H1 (cell line): Measurements from ENCODE around the gene PARD3. TPM values are rescaled to one million over a fixed set of nuclear protein-coding genes. Genes with fewer than 3 reads are reported as not detected.

ENCODE experiments used
- BACH1 ChIP-seq: IDR thresholded peaks from 2 replicates; pipeline ENCODE4 v1.6.1; 2012; ENCODE audit warnings: low read length, improper control_type of control experiment
- CBX8 ChIP-seq: fragments of 300-800, 300-1000 bp; sonication (generic); IDR thresholded peaks from 2 replicates; pipeline ENCODE4 v1.7.1; 2016; ENCODE audit warnings: low read depth, low read length, borderline replicate concordance
- HDAC6 ChIP-seq: IDR thresholded peaks from one replicate; pipeline ENCODE4 v1.7.1; 2012; ENCODE audit warnings: low read depth, mild to moderate bottlenecking, inconsistent platforms, low read length, moderate library complexity
- POLR2A ChIP-seq, 2 experiments: IDR thresholded peaks; 1 replicate in 1 of 2; 2 replicates in 1 of 2; pipeline ENCODE4 v1.6.1; 2011; ENCODE audit warnings: low read depth in 2 of 2, low read length in 2 of 2, mild to moderate bottlenecking in 2 of 2; ENCODE audit errors: control extremely low read depth in 1 of 2
- POLR2AphosphoS5 ChIP-seq: IDR thresholded peaks from 2 replicates; pipeline ENCODE4 v1.6.1; 2011; ENCODE audit warnings: low read depth, low read length
- TAF1 ChIP-seq: IDR thresholded peaks from 2 replicates; pipeline ENCODE4 v1.6.1; 2011; ENCODE audit warnings: mild to moderate bottlenecking, low read depth, low read length
- TCF12 ChIP-seq: IDR thresholded peaks from 2 replicates; pipeline ENCODE4 v1.6.1; 2011; ENCODE audit warnings: low read depth, mild to moderate bottlenecking, low read length
- polyA plus RNA-seq, 7 experiments: library from polyadenylated mRNA; depleted of rRNA in 3 of 7; stranded (reverse) in 5 of 7; unstranded in 2 of 7; fragments of >200 nt in 5 of 7; fragments of 200-250 nt in 2 of 7; gene quantifications; 1 replicate in 5 of 7; 2 replicates in 1 of 7; 4 replicates in 1 of 7; pipeline versions ENCODE4 v1.2.1 to v1.2.3, GENCODE V29; 2011 to 2013; ENCODE audit warnings: missing spikeins in 2 of 7, mixed read lengths in 2 of 7
- total RNA-seq: library from RNA; stranded (reverse); fragmentation: NEBNext Ultra II Directional; extraction: Animal tissue kit (Norgen Biotek cat#: 25700); gene quantifications from 2 replicates; pipeline ENCODE4 v1.2.1, GENCODE V29; 2021
- TF ChIP-seq, protein P1 (sequence below): fragments of 300-600 bp; sonication (generic); IDR thresholded peaks from 2 replicates; pipeline ENCODE4 v1.7.1; 2012; ENCODE audit warnings: low read length, moderate library complexity, mild to moderate bottlenecking, inconsistent platforms; ENCODE audit not compliant: insufficient replicate concordance
- TF ChIP-seq, protein P2 (sequence below): IDR thresholded peaks from 2 replicates; pipeline ENCODE4 v1.6.1; 2011; ENCODE audit warnings: low read depth, mild to moderate bottlenecking, low read length; ENCODE audit not compliant: insufficient read depth
- TF ChIP-seq, protein P3 (sequence below): IDR thresholded peaks from 2 replicates; pipeline ENCODE4 v1.6.1; 2012; ENCODE audit warnings: low read length, inconsistent platforms

Gene PARD3
- total and polyA plus RNA-seq, 2 of the 8 experiments (the other 6 are each of a cell fraction or from before 2014, with no cell fraction given): 19.7 to 49.1 TPM

DNA sequence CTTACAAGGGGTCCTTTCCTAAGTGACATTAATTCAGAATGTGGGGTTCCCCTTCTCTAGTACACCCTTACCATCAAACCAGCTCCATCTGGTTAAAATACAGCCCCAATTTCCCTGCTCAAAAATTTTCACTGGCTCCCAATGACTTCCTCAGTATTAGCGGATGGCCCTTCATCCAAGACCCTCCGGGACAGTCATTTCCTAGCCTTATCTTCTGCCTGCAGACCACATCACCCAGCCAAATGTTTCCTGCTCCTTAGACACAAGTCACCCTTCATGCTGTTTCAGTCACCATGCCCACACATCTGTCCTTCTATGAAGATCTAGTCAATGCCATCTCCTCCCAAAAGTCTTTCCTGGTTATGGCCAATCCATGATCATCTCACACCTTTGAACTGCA is 45.2 kb downstream of the PARD3 start (continued):
- TF ChIP-seq, protein P1, sequence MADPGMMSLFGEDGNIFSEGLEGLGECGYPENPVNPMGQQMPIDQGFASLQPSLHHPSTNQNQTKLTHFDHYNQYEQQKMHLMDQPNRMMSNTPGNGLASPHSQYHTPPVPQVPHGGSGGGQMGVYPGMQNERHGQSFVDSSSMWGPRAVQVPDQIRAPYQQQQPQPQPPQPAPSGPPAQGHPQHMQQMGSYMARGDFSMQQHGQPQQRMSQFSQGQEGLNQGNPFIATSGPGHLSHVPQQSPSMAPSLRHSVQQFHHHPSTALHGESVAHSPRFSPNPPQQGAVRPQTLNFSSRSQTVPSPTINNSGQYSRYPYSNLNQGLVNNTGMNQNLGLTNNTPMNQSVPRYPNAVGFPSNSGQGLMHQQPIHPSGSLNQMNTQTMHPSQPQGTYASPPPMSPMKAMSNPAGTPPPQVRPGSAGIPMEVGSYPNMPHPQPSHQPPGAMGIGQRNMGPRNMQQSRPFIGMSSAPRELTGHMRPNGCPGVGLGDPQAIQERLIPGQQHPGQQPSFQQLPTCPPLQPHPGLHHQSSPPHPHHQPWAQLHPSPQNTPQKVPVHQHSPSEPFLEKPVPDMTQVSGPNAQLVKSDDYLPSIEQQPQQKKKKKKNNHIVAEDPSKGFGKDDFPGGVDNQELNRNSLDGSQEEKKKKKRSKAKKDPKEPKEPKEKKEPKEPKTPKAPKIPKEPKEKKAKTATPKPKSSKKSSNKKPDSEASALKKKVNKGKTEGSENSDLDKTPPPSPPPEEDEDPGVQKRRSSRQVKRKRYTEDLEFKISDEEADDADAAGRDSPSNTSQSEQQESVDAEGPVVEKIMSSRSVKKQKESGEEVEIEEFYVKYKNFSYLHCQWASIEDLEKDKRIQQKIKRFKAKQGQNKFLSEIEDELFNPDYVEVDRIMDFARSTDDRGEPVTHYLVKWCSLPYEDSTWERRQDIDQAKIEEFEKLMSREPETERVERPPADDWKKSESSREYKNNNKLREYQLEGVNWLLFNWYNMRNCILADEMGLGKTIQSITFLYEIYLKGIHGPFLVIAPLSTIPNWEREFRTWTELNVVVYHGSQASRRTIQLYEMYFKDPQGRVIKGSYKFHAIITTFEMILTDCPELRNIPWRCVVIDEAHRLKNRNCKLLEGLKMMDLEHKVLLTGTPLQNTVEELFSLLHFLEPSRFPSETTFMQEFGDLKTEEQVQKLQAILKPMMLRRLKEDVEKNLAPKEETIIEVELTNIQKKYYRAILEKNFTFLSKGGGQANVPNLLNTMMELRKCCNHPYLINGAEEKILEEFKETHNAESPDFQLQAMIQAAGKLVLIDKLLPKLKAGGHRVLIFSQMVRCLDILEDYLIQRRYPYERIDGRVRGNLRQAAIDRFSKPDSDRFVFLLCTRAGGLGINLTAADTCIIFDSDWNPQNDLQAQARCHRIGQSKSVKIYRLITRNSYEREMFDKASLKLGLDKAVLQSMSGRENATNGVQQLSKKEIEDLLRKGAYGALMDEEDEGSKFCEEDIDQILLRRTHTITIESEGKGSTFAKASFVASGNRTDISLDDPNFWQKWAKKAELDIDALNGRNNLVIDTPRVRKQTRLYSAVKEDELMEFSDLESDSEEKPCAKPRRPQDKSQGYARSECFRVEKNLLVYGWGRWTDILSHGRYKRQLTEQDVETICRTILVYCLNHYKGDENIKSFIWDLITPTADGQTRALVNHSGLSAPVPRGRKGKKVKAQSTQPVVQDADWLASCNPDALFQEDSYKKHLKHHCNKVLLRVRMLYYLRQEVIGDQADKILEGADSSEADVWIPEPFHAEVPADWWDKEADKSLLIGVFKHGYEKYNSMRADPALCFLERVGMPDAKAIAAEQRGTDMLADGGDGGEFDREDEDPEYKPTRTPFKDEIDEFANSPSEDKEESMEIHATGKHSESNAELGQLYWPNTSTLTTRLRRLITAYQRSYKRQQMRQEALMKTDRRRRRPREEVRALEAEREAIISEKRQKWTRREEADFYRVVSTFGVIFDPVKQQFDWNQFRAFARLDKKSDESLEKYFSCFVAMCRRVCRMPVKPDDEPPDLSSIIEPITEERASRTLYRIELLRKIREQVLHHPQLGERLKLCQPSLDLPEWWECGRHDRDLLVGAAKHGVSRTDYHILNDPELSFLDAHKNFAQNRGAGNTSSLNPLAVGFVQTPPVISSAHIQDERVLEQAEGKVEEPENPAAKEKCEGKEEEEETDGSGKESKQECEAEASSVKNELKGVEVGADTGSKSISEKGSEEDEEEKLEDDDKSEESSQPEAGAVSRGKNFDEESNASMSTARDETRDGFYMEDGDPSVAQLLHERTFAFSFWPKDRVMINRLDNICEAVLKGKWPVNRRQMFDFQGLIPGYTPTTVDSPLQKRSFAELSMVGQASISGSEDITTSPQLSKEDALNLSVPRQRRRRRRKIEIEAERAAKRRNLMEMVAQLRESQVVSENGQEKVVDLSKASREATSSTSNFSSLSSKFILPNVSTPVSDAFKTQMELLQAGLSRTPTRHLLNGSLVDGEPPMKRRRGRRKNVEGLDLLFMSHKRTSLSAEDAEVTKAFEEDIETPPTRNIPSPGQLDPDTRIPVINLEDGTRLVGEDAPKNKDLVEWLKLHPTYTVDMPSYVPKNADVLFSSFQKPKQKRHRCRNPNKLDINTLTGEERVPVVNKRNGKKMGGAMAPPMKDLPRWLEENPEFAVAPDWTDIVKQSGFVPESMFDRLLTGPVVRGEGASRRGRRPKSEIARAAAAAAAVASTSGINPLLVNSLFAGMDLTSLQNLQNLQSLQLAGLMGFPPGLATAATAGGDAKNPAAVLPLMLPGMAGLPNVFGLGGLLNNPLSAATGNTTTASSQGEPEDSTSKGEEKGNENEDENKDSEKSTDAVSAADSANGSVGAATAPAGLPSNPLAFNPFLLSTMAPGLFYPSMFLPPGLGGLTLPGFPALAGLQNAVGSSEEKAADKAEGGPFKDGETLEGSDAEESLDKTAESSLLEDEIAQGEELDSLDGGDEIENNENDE: no peak
- TF ChIP-seq POLR2A (IDR thresholded peaks at IDR 0.05; ENCODE audit: control extremely low read depth in 1 of 2, low read depth in 2 of 2, low read length in 2 of 2) (no peak), HDAC6 (no peak), BACH1 (no peak), TCF12 (no peak), TAF1 (no peak), POLR2AphosphoS5 (no peak), CBX8 (no peak)
- TF ChIP-seq, protein P2, sequence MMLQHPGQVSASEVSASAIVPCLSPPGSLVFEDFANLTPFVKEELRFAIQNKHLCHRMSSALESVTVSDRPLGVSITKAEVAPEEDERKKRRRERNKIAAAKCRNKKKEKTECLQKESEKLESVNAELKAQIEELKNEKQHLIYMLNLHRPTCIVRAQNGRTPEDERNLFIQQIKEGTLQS: no peak
- TF ChIP-seq, protein P3, sequence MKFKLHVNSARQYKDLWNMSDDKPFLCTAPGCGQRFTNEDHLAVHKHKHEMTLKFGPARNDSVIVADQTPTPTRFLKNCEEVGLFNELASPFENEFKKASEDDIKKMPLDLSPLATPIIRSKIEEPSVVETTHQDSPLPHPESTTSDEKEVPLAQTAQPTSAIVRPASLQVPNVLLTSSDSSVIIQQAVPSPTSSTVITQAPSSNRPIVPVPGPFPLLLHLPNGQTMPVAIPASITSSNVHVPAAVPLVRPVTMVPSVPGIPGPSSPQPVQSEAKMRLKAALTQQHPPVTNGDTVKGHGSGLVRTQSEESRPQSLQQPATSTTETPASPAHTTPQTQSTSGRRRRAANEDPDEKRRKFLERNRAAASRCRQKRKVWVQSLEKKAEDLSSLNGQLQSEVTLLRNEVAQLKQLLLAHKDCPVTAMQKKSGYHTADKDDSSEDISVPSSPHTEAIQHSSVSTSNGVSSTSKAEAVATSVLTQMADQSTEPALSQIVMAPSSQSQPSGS: no peak
